HK-2 (cell line): ENCODE measurements around the gene STARD10.
A peak's percentile ranks its signal among the peaks of the same experiment; 100 is the strongest.
"Not testable (repeated sequence)": the region's sequence is repeated elsewhere in the genome, so short reads cannot be mapped to it uniquely, and the experiment has no call there.

Source experiments
- DNase-seq: peaks from one replicate; pipeline ENCODE4 v3.0.0-alpha.2; 2018; ENCODE audit not compliant: unreplicated experiment

Gene STARD10

GRCh38 chr11:72826191-72826941, 32.5 kb upstream of the STARD10 start:
- no peak for DNase-seq

GRCh38 chr11:72825661-72826060, 31.8 kb upstream of the STARD10 start:
- no peak for DNase-seq

GRCh38 chr11:72824811-72825505, 31.1 kb upstream of the STARD10 start:
- no peak for DNase-seq

GRCh38 chr11:72824020-72824419, 30.2 kb upstream of the STARD10 start:
- DNase-seq = no peak

- DNase-seq = no peak
Measured at GRCh38 chr11:72823105-72823804, 29.4 kb upstream of the STARD10 start.

- no peak for DNase-seq
Measured at GRCh38 chr11:72821920-72822799, 28.3 kb upstream of the STARD10 start.

- DNase-seq = no peak
Measured at GRCh38 chr11:72821221-72821919, 27.5 kb upstream of the STARD10 start.

GRCh38 chr11:72820439-72821139, 26.7 kb upstream of the STARD10 start:
- no peak for DNase-seq

- DNase-seq = no peak
Measured at GRCh38 chr11:72818971-72819370, 25.1 kb upstream of the STARD10 start.

- no peak for DNase-seq
Measured at GRCh38 chr11:72817966-72818365, 24.1 kb upstream of the STARD10 start.

GRCh38 chr11:72816404-72816990, 22.6 kb upstream of the STARD10 start:
- no peak for DNase-seq

- DNase-seq = no peak
Measured at GRCh38 chr11:72815110-72815618, 21.3 kb upstream of the STARD10 start.

GRCh38 chr11:72814286-72815109, 20.7 kb upstream of the STARD10 start, which contains the start of gene ATG16L2:
ATG16L2 (plus strand) TSS chr11:72814411; CDS start chr11:72814446, 35 bp downstream.
- DNase-seq = peak; percentile 80

GRCh38 chr11:72813740-72814285, 20.0 kb upstream of the STARD10 start:
- DNase-seq = peak; percentile 80

GRCh38 chr11:72812967-72813739, 19.3 kb upstream of the STARD10 start:
- peak; percentile 65 for DNase-seq

GRCh38 chr11:72812604-72812966, 18.7 kb upstream of the STARD10 start:
- DNase-seq = no peak

- not testable (repeated sequence) for DNase-seq
Measured at GRCh38 chr11:72811686-72812085, 17.8 kb upstream of the STARD10 start.

GRCh38 chr11:72808331-72808798, 14.5 kb upstream of the STARD10 start:
- DNase-seq = no peak
